Peyer's patch (tissue), 4 donors: Measurements from ENCODE around the gene ASCC3.

ENCODE experiments used
- CTCF ChIP-seq, 6 experiments: fragments of 450-650 bp in 4 of 6; fragments of 200-600 bp in 2 of 6; sonication (generic) in 1 of 6; IDR thresholded peaks; one replicate each; pipeline ENCODE4 v1.5.1; 2017 to 2019; ENCODE audit warnings: antibody characterized with exemption in 6 of 6, mild to moderate bottlenecking in 3 of 6, moderate library complexity in 1 of 6
- POLR2A ChIP-seq, 2 donors: fragments of 450-650 bp; IDR thresholded peaks; one replicate each; pipeline ENCODE4 v1.5.1; 2017; ENCODE audit warnings: antibody characterized with exemption in 2 of 2, mild to moderate bottlenecking in 2 of 2, moderate library complexity in 2 of 2

GRCh38 chr6:100809346-100809745 is 71.8 kb downstream of the ASCC3 start:
- TF ChIP-seq CTCF (IDR thresholded peaks at IDR 0.05) (no peak), POLR2A (IDR thresholded peaks at IDR 0.05) (no peak)
